Kidney tubule cell (primary cell): ENCODE measurements around the gene TSSK3.
A peak's percentile ranks its signal among the peaks of the same experiment; 100 is the strongest.
"Not testable (repeated sequence)": the region's sequence is repeated elsewhere in the genome, so short reads cannot be mapped to it uniquely, and the experiment has no call there.

Source experiments
- DNase-seq: peaks from one replicate; pipeline ENCODE4 v3.0.0-alpha.2; 2018; ENCODE audit warnings: low spot score

Gene TSSK3

GRCh38 chr1:32363713-32364112 lies 1.4 kb downstream of the TSSK3 start:
- no peak for DNase-seq

DNA sequence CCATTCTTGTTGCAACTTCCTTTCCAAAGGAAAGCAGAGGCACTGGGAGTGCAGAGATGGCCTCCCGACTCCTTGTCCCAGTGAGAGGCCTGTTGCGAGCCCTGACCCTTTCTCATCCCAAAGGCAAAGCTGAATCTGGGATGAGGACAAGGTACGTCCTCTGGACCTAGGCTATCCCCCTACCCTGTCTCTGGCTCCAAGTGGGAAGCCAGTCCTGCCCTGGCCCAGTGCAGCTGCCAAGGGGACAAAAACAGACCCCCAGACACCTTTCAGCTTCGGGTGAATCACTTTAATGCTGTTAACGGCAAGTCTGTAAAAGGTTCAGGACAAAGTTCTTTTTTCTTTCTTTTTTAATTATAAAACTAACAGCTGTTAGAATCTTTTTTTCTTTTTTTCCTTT lies 2.5 kb downstream of the TSSK3 start:
- no peak for DNase-seq

DNA sequence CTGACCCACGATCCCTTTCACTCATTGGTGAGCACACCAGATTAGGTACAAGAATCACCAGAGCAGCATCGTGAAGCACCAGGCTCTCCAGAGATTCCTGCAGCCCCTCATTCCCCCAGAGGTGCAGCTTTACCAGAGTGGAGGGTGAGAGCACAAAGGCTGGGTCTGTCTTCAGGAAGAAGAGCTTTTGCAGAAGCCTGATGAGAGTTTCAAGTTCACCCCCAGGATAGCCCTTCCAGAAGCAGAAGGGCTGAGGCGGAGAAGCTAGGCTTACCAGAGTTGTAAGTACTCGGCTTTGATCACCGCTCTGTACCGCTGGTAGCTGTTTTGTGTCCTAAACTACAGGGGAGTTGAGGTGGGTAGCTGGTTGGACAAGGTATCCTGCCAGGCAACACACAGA lies 3.1 kb downstream of the TSSK3 start:
- DNase-seq, result no peak

DNA sequence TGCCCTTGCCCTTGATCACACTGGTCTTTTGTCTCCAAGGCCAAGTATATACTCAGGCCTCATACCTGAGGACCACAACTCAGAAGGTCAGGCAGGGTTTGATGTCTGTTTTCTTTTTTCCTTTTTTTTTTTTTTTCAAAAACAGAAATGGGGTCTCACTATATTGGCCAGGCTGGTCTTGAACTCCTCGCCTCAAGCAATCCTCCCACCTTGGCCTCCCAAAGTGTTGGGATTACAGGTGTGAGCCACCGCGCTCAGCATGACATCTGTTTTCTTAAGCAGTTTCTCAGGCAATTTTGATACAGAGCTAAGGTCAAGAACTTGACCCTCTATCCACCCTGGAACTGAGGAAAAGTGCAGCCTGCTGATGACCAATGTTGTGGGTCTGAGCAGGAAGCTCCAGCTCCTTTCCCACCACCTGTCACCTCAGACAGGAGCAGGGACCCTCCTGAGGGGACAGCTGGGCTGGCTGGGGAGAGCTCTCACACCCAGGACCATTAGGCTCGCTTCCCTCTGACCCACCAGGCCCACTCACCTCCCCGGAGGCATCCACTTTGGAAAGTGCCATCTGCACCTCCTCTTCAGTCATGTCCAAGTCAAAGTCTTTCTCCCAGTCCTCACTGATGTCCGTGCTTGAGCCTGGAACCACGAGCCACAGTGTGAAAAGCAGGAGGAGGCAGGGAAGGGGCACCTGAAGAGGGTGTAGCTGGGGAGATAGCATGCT lies 5.7 kb downstream of the TSSK3 start:
- DNase-seq, result no peak

- no peak for DNase-seq
Observed at GRCh38 chr1:32372149-32372756, 9.9 kb downstream of the TSSK3 start.

- DNase-seq, result no peak
Observed at GRCh38 chr1:32373996-32374592, 11.8 kb downstream of the TSSK3 start.

GRCh38 chr1:32376199-32376598 lies 13.9 kb downstream of the TSSK3 start:
- DNase-seq, result no peak

DNA sequence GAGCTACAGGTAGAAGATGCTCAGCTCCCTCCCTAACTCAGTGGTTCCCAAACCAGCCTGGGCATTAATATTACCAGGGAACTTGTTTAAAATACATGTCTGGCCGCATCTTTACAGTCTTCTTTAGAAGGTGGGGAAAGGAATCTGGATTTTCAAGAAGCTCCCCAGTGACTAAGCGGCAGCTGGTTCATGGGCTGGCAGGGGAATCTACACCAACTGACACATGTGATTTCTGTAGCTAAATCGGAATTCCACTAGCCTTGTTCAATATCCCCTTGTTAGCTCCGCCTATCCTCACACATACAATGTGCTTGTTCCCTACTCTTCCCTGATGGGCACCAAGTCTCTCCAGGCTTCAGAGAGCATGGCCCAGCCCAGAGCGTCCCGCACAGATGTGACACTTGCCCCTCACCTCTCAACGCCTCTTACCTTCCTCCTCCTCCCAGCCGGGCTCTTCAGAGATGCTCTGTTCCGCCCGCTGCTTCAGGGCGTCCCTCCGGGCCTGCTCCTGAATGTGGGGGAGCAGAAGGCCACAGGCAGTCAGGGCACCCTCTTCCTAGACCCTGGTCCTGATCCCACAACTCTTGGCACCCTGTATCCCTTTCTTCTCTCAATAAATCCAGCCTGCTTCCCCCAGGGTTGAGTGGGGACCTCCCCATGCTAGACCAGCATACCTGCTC lies 15.3 kb downstream of the TSSK3 start:
- DNase-seq, result no peak

DNA sequence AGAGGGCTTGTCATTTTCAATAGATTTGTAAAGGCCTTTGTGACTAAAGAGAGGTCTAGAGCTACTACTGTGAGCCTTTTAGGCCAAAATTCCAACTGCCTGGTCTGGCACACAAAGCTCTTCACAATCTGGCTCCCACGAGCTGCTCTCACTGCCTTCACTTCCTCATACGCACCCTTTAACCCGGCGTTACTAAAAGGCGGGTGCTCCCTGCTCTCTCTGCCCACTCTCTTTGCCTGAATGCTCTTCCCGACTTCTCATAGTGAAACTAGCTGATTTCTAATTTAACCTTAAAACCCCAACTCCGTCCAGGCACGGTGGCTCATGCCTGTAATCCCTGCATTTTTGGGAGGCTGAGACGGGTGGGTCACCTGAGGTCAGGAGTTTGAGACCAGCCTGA lies 17.7 kb downstream of the TSSK3 start:
- DNase-seq, result no peak

DNA sequence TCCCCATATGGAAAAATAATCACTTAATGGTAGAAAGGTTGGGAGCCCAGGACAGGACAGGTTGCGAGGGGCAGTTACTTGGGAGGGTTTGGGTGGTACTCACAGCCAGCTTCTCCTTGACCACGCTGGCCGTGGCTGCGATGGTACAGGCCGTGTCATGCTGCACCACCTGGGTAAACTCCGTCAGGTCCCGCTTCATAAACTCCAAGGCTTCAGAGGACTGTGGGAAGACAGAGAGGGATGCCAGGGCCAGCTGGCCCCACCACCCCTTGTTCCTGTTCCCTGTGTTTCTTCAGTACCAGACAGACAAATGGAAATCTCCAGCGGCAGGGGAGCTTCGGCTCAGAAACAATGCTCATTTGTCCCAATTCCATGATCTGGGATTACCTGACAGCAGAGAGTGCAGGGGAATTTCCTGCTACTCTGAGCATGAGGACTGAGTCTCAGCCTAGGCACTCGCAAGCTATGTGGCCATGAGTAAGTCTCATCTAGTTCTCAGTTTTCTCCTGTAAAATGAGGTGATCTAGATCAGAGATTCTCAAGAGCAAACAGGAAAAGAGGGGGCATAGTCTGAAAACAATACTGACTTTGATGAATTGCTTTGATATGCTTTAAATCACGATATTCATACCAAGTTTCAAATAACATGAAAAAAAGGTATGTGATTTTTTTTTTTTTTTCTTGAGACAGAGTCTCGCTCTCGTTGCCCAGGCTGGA lies 24.5 kb downstream of the TSSK3 start:
- DNase-seq, result no peak

DNA sequence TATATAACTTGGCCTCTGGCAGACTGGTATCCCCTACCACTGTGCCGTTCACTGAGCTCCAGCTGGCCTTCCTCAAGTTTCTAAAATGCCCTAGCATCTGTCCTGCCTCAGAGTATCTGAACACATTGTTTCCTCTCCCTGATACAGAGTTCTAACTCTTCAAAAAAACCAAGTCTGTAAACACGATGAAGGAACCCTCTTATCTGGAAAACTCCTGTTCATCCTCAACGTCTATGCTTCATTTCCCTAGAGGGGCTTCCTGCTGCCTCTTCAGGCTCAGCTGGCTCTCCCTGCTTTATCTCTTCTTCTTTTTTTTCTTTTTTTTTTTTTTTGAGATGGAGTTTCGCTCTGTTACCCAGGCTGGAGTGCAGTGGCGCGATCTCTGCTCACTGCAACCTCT lies 26.3 kb downstream of the TSSK3 start:
- DNase-seq, result no peak

- no peak for DNase-seq
Observed at GRCh38 chr1:32390904-32391870, 28.8 kb downstream of the TSSK3 start.

- no peak for DNase-seq
Observed at GRCh38 chr1:32392325-32392724, 30.0 kb downstream of the TSSK3 start.

DNA sequence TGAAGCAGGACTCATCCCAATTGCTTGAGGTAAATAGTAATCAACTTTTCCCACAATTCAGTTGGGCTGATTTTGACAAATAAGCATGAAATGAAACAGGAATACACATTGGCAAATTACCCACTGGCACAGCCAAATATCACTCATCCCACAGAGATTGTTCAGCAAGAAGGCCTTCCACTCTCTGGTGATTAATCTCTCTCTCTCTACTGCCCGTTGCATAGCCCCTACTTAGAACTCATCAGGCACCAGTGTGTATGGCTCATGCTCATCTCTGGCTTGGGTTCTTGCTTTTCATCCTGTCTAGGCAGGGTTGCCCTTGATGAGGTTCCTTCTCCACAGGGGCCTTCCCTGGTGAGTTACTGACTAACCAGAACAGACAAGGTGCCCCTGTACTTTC lies 30.8 kb downstream of the TSSK3 start:
- DNase-seq, result peak; percentile 53

- peak; percentile 42 for DNase-seq
Observed at GRCh38 chr1:32393832-32394140, 31.4 kb downstream of the TSSK3 start.

- DNase-seq, result peak; percentile 99
Observed at GRCh38 chr1:32394141-32394889, 32.0 kb downstream of the TSSK3 start, which contains the start of gene BSDC1. Gene BSDC1 (minus strand): TSS chr1:32394441. CDS start chr1:32394414, 27 bp downstream.

GRCh38 chr1:32394890-32395432 lies 32.6 kb downstream of the TSSK3 start:
- DNase-seq, result no peak

- DNase-seq, result not testable (repeated sequence)
Observed at GRCh38 chr1:32396524-32396923, 34.2 kb downstream of the TSSK3 start.

- DNase-seq, result peak; percentile 56
Observed at GRCh38 chr1:32398401-32398800, 36.1 kb downstream of the TSSK3 start.

- no peak for DNase-seq
Observed at GRCh38 chr1:32399843-32400242, 37.5 kb downstream of the TSSK3 start.
